K562 (cell line): Measurements from ENCODE around the gene CCNL1. TPM values are rescaled to one million over a fixed set of nuclear protein-coding genes. Genes with fewer than 3 reads are reported as not detected.

ENCODE experiments used
- CLOCK ChIP-seq: fragments of 250-450 bp; sonication (Bioruptor Pico); IDR thresholded peaks from 2 replicates; pipeline ENCODE4 v1.4.0; 2020; ENCODE audit warnings: mild to moderate bottlenecking, moderate library complexity, borderline replicate concordance
- ESRRA ChIP-seq: fragments of 450-650 bp; IDR thresholded peaks from 2 replicates; pipeline ENCODE4 v1.6.1; 2014; ENCODE audit warnings: low read depth, mild to moderate bottlenecking, moderate library complexity, borderline replicate concordance
- GTF2E2 ChIP-seq: fragments of 200-800 bp; sonication (Bioruptor generic); IDR thresholded peaks from 2 replicates; pipeline ENCODE4 v1.6.1; 2016; ENCODE audit warnings: missing genetic modification characterization, missing compliant biosample characterization
- HDGF ChIP-seq: fragments of 450-650 bp; IDR thresholded peaks from 2 replicates; pipeline ENCODE4 v1.6.1; 2016
- JUNB ChIP-seq: fragments of 450-650 bp; formaldehyde crosslinking; conservative IDR thresholded peaks from 2 replicates; pipeline ENCODE4 v1.4.0; 2020; ENCODE audit warnings: mild to moderate bottlenecking
- KAT7 ChIP-seq: sonication (generic); formaldehyde crosslinking; IDR thresholded peaks from 2 replicates; pipeline ENCODE4 v1.8.0; 2022; ENCODE audit warnings: missing genetic modification reagents, mild to moderate bottlenecking, borderline replicate concordance
- L3MBTL2 ChIP-seq: fragments of 450-650 bp; IDR thresholded peaks from 2 replicates; pipeline ENCODE4 v1.6.1; 2016; ENCODE audit warnings: mild to moderate bottlenecking, moderate library complexity
- MEF2D ChIP-seq: conservative IDR thresholded peaks from 2 replicates; pipeline ENCODE4 v1.6.1; 2016; ENCODE audit warnings: low read depth, missing genetic modification characterization, missing compliant biosample characterization
- NELFE ChIP-seq: IDR thresholded peaks from 2 replicates; pipeline ENCODE4 v1.6.1; 2011; ENCODE audit warnings: mild to moderate bottlenecking; ENCODE audit not compliant: insufficient read depth, insufficient read length
- REST ChIP-seq, 2 experiments: fragments of 450-650 bp; formaldehyde crosslinking in 1 of 2; IDR thresholded peaks; 2 replicates each; pipeline versions ENCODE4 v1.4.0 to v1.6.1; 2014 to 2020; ENCODE audit warnings: mild to moderate bottlenecking in 2 of 2, borderline replicate concordance in 1 of 2, low read depth in 1 of 2
- TARDBP ChIP-seq: fragments of 450-650 bp; IDR thresholded peaks from 2 replicates; pipeline ENCODE4 v1.6.1; 2016
- TRIM28 ChIP-seq: fragments of 450-650 bp; IDR thresholded peaks from 2 replicates; pipeline ENCODE4 v1.6.1; 2017
- ZNF551 ChIP-seq: fragments of 250-450 bp; sonication (Bioruptor Pico); IDR thresholded peaks from 2 replicates; pipeline ENCODE4 v1.5.0; 2021; ENCODE audit warnings: mild to moderate bottlenecking, moderate library complexity
- ZNF699 ChIP-seq: fragments of 250-450 bp; sonication (Bioruptor Pico); IDR thresholded peaks from 2 replicates; pipeline ENCODE4 v1.8.0; 2021; ENCODE audit warnings: mild to moderate bottlenecking, moderate library complexity; ENCODE audit not compliant: insufficient replicate concordance
- polyA plus RNA-seq, 8 experiments: library from polyadenylated mRNA; depleted of rRNA in 4 of 8; stranded (reverse) in 5 of 8; unstranded in 3 of 8; fragments of >200 nt; fragmentation: Nextera tagmentation in 2 of 8; fragmentation: Illumina TruSeq in 1 of 8; extraction: Ambion mirVana in 2 of 8; extraction: Trizol in 1 of 8; gene quantifications; 2 replicates each; pipeline versions ENCODE4 v1.2.1 to v1.2.3, GENCODE V29; 2011 to 2014; ENCODE audit warnings: inconsistent platforms in 1 of 8, missing spikeins in 1 of 8
- total RNA-seq, 7 experiments: library from RNA; depleted of rRNA in 6 of 7; stranded (reverse); fragments of >200 nt in 6 of 7; fragmentation: Illumina TruSeq in 2 of 7; extraction: Trizol in 2 of 7; gene quantifications; 2 replicates each; pipeline versions ENCODE4 v1.2.1 to v1.2.3, GENCODE V29; 2011 to 2021; ENCODE audit warnings: low replicate concordance in 1 of 7
- TF ChIP-seq, protein P1 (sequence below): fragments of 450-650 bp; formaldehyde crosslinking; IDR thresholded peaks from 2 replicates; pipeline ENCODE4 v1.4.0; 2020; ENCODE audit warnings: mild to moderate bottlenecking, moderate library complexity

The CCNL1 gene
- total and polyA plus RNA-seq, 9 of the 15 experiments (the other 6 are each of a cell fraction or from before 2014, with no cell fraction given): 16.1 to 186 (median 132) TPM

DNA sequence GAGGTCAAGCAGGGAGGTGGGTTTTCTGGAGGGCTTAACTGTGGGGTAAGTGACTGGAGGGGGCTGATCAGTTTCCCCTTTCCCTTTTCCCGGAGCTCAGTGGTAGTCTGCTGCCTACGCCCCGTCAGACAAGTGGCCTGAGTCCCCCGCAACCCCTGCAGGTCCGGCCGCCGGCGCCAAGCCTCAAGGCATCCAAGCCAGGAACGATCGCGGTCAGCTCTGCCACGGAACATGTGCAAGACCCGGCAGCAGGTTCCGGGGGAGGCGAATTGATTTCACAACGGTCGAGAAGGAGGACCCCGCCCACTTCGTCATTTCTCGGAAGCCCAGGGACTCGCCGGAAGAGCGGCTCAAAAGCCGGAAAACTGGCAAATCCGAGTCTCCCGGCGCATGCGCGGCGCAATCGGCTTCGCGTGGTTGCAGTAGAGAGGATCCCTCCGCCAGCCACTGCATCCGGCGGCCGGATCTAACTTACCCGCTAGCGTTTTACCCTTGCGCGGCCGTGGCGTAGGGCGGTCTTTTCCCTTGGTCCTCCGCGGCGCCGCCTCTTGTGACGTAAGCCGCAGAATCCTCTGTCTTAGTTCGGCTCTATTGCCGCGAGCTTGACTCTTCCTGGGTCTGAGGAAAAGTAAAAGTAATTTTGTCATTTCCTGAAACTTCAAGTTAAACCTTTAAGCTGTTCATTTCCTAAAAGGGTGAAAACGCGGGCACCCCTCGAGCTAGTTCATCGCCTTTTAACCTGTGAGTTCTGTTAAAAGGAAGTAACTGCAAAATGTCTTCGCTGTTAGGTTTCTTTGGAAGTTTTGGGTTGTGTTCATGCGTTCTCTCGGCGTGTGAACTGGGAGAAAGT lies 14.9 kb upstream of the CCNL1 start (continued):
- TF ChIP-seq ZNF699 (CRISPR knock-in tag): no peak
- TF ChIP-seq MEF2D (tag): no peak; the same call in 1 of the 2 replicates
- TF ChIP-seq ZNF551 (CRISPR knock-in tag): no peak
- peak; percentile 98 for TF ChIP-seq KAT7
- no peak for TF ChIP-seq CLOCK (CRISPR knock-in tag)
- peak; percentile 96 for TF ChIP-seq L3MBTL2
- peak; percentile 98 for TF ChIP-seq TARDBP
- TF ChIP-seq TRIM28: no peak
- TF ChIP-seq JUNB (CRISPR knock-in tag): no peak
- no peak for TF ChIP-seq HDGF
- peak; percentile 93 for TF ChIP-seq GTF2E2 (tag)
- TF ChIP-seq, protein P1, sequence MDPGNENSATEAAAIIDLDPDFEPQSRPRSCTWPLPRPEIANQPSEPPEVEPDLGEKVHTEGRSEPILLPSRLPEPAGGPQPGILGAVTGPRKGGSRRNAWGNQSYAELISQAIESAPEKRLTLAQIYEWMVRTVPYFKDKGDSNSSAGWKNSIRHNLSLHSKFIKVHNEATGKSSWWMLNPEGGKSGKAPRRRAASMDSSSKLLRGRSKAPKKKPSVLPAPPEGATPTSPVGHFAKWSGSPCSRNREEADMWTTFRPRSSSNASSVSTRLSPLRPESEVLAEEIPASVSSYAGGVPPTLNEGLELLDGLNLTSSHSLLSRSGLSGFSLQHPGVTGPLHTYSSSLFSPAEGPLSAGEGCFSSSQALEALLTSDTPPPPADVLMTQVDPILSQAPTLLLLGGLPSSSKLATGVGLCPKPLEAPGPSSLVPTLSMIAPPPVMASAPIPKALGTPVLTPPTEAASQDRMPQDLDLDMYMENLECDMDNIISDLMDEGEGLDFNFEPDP (CRISPR knock-in tag): no peak
- no peak; the same call in 1 of the 2 replicates for TF ChIP-seq REST (IDR thresholded peaks at IDR 0.05; ENCODE audit: borderline replicate concordance)
- no peak for TF ChIP-seq REST (CRISPR knock-in tag; IDR thresholded peaks at IDR 0.05; ENCODE audit: low read depth)
- TF ChIP-seq ESRRA: peak; percentile 84
- no peak for TF ChIP-seq NELFE
